ENCODE data around the gene SERINC2. TPM values are rescaled to one million over a fixed set of nuclear protein-coding genes. Genes with fewer than 3 reads are reported as not detected.

The SERINC2 gene
- total and polyA plus RNA-seq, 7 donors, result 0.33 to 254 (median 0.81) TPM

DNA sequence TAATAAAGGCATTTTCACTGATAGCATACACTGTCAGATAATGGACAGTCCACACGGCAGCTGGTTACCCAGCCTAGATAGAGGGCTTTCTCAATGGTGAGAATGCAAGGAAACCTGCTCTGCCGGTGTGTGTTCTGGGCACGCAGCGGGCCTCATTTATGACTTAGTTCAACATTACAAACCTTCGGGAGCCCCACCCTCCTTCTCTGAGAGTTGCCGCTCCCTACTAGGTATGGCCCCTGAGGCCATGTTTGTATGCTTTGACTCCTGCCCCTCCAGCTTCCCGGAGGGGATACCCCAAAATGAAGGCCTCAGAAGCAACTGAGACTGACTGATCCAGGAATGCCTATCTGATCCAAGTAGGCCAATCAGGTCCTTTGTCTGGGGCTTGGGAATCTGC, 22.9 kb upstream of the SERINC2 start:
- WGBS, 2 donors, result 15 to 71% methylated on average over 7 of the region's 7 CpGs
- intact Hi-C loops (cut with DNase I), result no loop called here
- no peak overlapping the region for H3K27ac ChIP-seq

DNA sequence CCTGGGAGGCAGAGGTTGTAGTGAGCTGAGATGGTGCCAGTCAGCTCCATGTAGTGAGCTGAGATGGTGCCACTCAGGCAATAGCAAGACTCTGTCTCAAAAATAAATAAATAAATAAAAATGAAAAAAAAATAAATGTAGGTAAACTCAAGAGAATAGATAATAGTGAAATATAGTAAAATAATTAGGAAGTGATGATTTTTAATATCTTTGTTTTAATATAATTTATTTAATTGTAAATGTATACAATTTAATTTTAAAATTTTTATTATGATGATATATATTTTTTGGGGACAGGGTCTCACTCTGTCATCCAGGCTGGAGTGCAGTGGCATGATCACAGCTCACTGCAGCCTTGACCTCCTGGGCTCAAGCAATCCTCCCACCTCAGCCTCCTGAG, 19.6 kb upstream of the SERINC2 start:
- Histone ChIP-seq H3K4me1 (peaks cover 0 to 9% (median 7%) of the 10 kb centered on the region in 4 donors), H3K27ac (no peak overlapping the region), H3K9me3 (no peaks in the 10 kb centered on the region), H3K27me3 (no peaks in the 10 kb centered on the region), H3K36me3 (no peaks in the 10 kb centered on the region), H3K4me3 (no peak overlapping the region)
- TF ChIP-seq, protein P1, sequence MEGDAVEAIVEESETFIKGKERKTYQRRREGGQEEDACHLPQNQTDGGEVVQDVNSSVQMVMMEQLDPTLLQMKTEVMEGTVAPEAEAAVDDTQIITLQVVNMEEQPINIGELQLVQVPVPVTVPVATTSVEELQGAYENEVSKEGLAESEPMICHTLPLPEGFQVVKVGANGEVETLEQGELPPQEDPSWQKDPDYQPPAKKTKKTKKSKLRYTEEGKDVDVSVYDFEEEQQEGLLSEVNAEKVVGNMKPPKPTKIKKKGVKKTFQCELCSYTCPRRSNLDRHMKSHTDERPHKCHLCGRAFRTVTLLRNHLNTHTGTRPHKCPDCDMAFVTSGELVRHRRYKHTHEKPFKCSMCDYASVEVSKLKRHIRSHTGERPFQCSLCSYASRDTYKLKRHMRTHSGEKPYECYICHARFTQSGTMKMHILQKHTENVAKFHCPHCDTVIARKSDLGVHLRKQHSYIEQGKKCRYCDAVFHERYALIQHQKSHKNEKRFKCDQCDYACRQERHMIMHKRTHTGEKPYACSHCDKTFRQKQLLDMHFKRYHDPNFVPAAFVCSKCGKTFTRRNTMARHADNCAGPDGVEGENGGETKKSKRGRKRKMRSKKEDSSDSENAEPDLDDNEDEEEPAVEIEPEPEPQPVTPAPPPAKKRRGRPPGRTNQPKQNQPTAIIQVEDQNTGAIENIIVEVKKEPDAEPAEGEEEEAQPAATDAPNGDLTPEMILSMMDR (IDR thresholded peaks at IDR 0.05), result no peak
- TF ChIP-seq EP300 (IDR thresholded peaks at IDR 0.05) (no peak), POLR2A (IDR thresholded peaks at IDR 0.05) (no peak)
- DNase-seq, result no peak
- intact Hi-C loops (cut with DNase I), result no loop called here

More for the DNA sequence above, 22.9 kb upstream of the SERINC2 start:
- Histone ChIP-seq H3K27me3 (no peaks in the 10 kb centered on the region), H3K4me1 (peaks cover 0 to 9% (median 7%) of the 10 kb centered on the region in 4 donors), H3K36me3 (no peaks in the 10 kb centered on the region), H3K9me3 (no peaks in the 10 kb centered on the region), H3K4me3 (no peak overlapping the region)
- TF ChIP-seq POLR2A (IDR thresholded peaks at IDR 0.05) (no peak), POLR2AphosphoS5 (IDR thresholded peaks at IDR 0.05) (no peak)
- TF ChIP-seq, protein P1 (IDR thresholded peaks at IDR 0.05), result no peak
- no peak for DNase-seq

- H3K27ac ChIP-seq, result no peak overlapping the region
- intact Hi-C loops (cut with DNase I), result loop anchor here (1.0 kb wide), 1 partner anchor 155 kb away; no protein-coding TSS in a partner anchor
- WGBS, 2 donors, result 2% methylated on average over 36 of the region's 36 CpGs
- DNase-seq, result peak; percentile 87
- TF ChIP-seq, protein P1 (IDR thresholded peaks at IDR 0.05), result peak; percentile 67 to 87 (median 80)
- peak in 1 of 4 donors; percentile 9 for TF ChIP-seq POLR2AphosphoS5 (IDR thresholded peaks at IDR 0.05)
- no peak for TF ChIP-seq EP300 (IDR thresholded peaks at IDR 0.05)
- no peak for TF ChIP-seq POLR2A (IDR thresholded peaks at IDR 0.05)
- H3K36me3 ChIP-seq, result no peaks in the 10 kb centered on the region
- no peaks in the 10 kb centered on the region for H3K27me3 ChIP-seq
- H3K4me1 ChIP-seq, result peaks cover 0 to 9% (median 7%) of the 10 kb centered on the region in 4 donors
- H3K4me3 ChIP-seq, result peak overlapping the region in 3 of 4 donors; percentile 28 to 43 (median 43)
- H3K9me3 ChIP-seq, result no peaks in the 10 kb centered on the region
Measured at GRCh38 chr1:31394584-31395193, 18.3 kb upstream of the SERINC2 start.

- Histone ChIP-seq H3K27ac (no peak overlapping the region), H3K4me3 (no peak overlapping the region), H3K4me1 (peaks cover 0 to 9% (median 7%) of the 10 kb centered on the region in 4 donors), H3K27me3 (no peaks in the 10 kb centered on the region), H3K36me3 (no peaks in the 10 kb centered on the region), H3K9me3 (no peaks in the 10 kb centered on the region)
- WGBS, 2 donors, result 96% methylated on average over 3 of the region's 3 CpGs
- no peak for DNase-seq
- TF ChIP-seq EP300 (IDR thresholded peaks at IDR 0.05) (no peak), POLR2AphosphoS5 (IDR thresholded peaks at IDR 0.05) (no peak), POLR2A (IDR thresholded peaks at IDR 0.05) (no peak)
- TF ChIP-seq, protein P1 (IDR thresholded peaks at IDR 0.05), result no peak
- intact Hi-C loops (cut with DNase I), result loop anchor here (2.0 kb wide), 1 partner anchor 26 kb away; no protein-coding TSS in a partner anchor
Measured at GRCh38 chr1:31396633-31397351, 16.2 kb upstream of the SERINC2 start.

All from sigmoid colon (tissue), 7 donors.